ENCODE data around the gene TSPAN12. TPM values are rescaled to one million over a fixed set of nuclear protein-coding genes. Genes with fewer than 3 reads are reported as not detected.

Gene TSPAN12
- total and polyA plus RNA-seq, 2 of the 8 experiments (the other 6 are each of a cell fraction or from before 2014, with no cell fraction given), result 6.1 to 17.9 TPM

DNA sequence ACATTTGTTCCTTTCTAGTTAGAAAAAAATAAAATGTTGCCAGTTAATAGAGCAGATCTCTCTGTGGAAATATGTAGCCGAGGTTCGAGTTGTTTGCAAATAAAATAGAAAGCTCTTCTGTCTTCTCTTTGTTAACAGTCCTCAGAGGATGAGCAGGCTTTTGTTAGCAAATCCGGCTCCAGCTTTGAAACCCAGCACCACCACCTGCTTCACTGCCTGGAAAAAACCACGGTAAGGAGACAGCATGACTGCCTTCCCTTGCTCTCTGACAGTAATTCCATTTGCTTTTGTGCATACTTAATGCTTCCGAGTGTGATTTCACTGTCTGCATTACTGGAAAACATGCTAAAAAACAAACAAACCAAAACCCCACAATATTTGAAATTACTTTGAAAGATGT lies 115.6 kb downstream of the TSPAN12 start (continued):
- TF ChIP-seq CHD7 (IDR thresholded peaks at IDR 0.05; ENCODE audit: insufficient replicate concordance, low read length), result peak; percentile 44
- peak; percentile 44; the same call in 1 of the 2 replicates for TF ChIP-seq MAX (IDR thresholded peaks at IDR 0.05)
- TF ChIP-seq ATF3 (IDR thresholded peaks at IDR 0.05; ENCODE audit: insufficient read depth, low read depth, low read length), result no peak

Measured in H1 (cell line).